H9 (cell line): ENCODE results near the gene ADGRL3. TPM values are rescaled to one million over a fixed set of nuclear protein-coding genes. Genes with fewer than 3 reads are reported as not detected.

Source experiments
- DNase-seq: peaks from one replicate; pipeline ENCODE4 v3.0.0-alpha.2; 2017
- H2AFZ ChIP-seq: one replicate; pipeline ENCODE4 v1.6.1; 2013; ENCODE audit warnings: mild to moderate bottlenecking, low read length, control low read depth, moderate library complexity
- H2AK5ac ChIP-seq: 2 replicates; pipeline ENCODE4 v1.6.1; 2013; ENCODE audit warnings: low read length, control low read depth, mixed read lengths; ENCODE audit not compliant: insufficient read length
- H2BK120ac ChIP-seq: one replicate; pipeline ENCODE4 v1.6.1; 2013; ENCODE audit warnings: low read depth, mild to moderate bottlenecking, low read length, control low read depth, inconsistent platforms; ENCODE audit not compliant: poor library complexity, severe bottlenecking
- H2BK12ac ChIP-seq: 2 replicates; pipeline ENCODE4 v1.6.1; 2013; ENCODE audit warnings: low read length, control low read depth, mixed read lengths, low read depth; ENCODE audit not compliant: insufficient read length
- H2BK15ac ChIP-seq: 2 replicates; pipeline ENCODE4 v1.6.1; 2013; ENCODE audit warnings: low read depth, low read length, control low read depth
- H2BK20ac ChIP-seq: one replicate; pipeline ENCODE4 v1.6.1; 2013; ENCODE audit warnings: low read depth, mild to moderate bottlenecking, low read length, control low read depth, inconsistent platforms; ENCODE audit not compliant: poor library complexity, severe bottlenecking
- H2BK5ac ChIP-seq: 2 replicates; pipeline ENCODE4 v1.6.1; 2013; ENCODE audit warnings: low read length, control low read depth, mixed read lengths; ENCODE audit not compliant: insufficient read length
- H3K14ac ChIP-seq: 2 replicates; pipeline ENCODE4 v1.6.1; 2013; ENCODE audit warnings: low read length, control low read depth; ENCODE audit not compliant: insufficient read depth
- H3K18ac ChIP-seq: 2 replicates; pipeline ENCODE4 v1.6.1; 2013; ENCODE audit warnings: low read depth, mild to moderate bottlenecking, mixed read lengths, low read length, control low read depth; ENCODE audit not compliant: insufficient read length
- H3K23ac ChIP-seq: 2 replicates; pipeline ENCODE4 v1.6.1; 2013; ENCODE audit warnings: low read length, control low read depth, mixed read lengths, low read depth; ENCODE audit not compliant: insufficient read length
- H3K23me2 ChIP-seq: 2 replicates; pipeline ENCODE4 v1.6.1; 2013; ENCODE audit warnings: low read depth, mild to moderate bottlenecking, mixed read lengths, low read length, control low read depth; ENCODE audit not compliant: insufficient read length, poor library complexity, severe bottlenecking
- H3K27ac ChIP-seq: 2 replicates; pipeline ENCODE4 v1.5.1; 2013; ENCODE audit warnings: low read length, control low read depth, mixed read lengths, low read depth; ENCODE audit not compliant: insufficient read length
- H3K27me3 ChIP-seq: 2 replicates; pipeline ENCODE4 v1.6.1; 2013; ENCODE audit warnings: low read length, control low read depth, inconsistent platforms; ENCODE audit not compliant: insufficient read depth
- H3K4ac ChIP-seq: 2 replicates; pipeline ENCODE4 v1.6.1; 2013; ENCODE audit warnings: low read depth, mild to moderate bottlenecking, control low read depth, inconsistent platforms, low read length, moderate library complexity
- H3K4me1 ChIP-seq: 2 replicates; pipeline ENCODE4 v1.6.1; 2013; ENCODE audit warnings: low read length, control low read depth, inconsistent platforms; ENCODE audit not compliant: insufficient read depth
- H3K4me2 ChIP-seq: 2 replicates; pipeline ENCODE4 v1.6.1; 2013; ENCODE audit warnings: low read length, control low read depth, mixed read lengths; ENCODE audit not compliant: insufficient read length, insufficient read depth
- H3K56ac ChIP-seq: 2 replicates; pipeline ENCODE4 v1.6.1; 2013; ENCODE audit warnings: low read depth, mild to moderate bottlenecking, mixed read lengths, low read length, control low read depth; ENCODE audit not compliant: insufficient read length
- H3K79me1 ChIP-seq: 2 replicates; pipeline ENCODE4 v1.6.1; 2013; ENCODE audit warnings: low read depth, mild to moderate bottlenecking, moderate library complexity, low read length, control low read depth, inconsistent platforms; ENCODE audit not compliant: insufficient read depth, poor library complexity, severe bottlenecking
- H3K79me2 ChIP-seq: 2 replicates; pipeline ENCODE4 v1.6.1; 2013; ENCODE audit warnings: low read length, control low read depth, inconsistent platforms; ENCODE audit not compliant: insufficient read depth
- H3K9ac ChIP-seq: 2 replicates; pipeline ENCODE4 v1.6.1; 2013; ENCODE audit warnings: low read length, control low read depth, mixed read lengths; ENCODE audit not compliant: insufficient read length; ENCODE audit errors: extremely low read depth
- H3K9me3 ChIP-seq: one replicate; pipeline ENCODE4 v1.6.1; 2013; ENCODE audit warnings: low read depth, low read length, inconsistent platforms; ENCODE audit not compliant: control insufficient read depth
- H3T11ph ChIP-seq: one replicate; pipeline ENCODE4 v1.6.1; 2013; ENCODE audit warnings: mild to moderate bottlenecking, low read length, control low read depth, inconsistent platforms
- H4K20me1 ChIP-seq: one replicate; pipeline ENCODE4 v1.6.1; 2013; ENCODE audit not compliant: control insufficient read depth, insufficient read length, insufficient read depth
- H4K5ac ChIP-seq: 2 replicates; pipeline ENCODE4 v1.6.1; 2013; ENCODE audit warnings: low read depth, mild to moderate bottlenecking, mixed read lengths, low read length, control low read depth; ENCODE audit not compliant: insufficient read length
- H4K8ac ChIP-seq: replicated peaks from 2 replicates; pipeline ENCODE4 v1.6.1; 2013; ENCODE audit warnings: low read length, control low read depth, mixed read lengths, low read depth; ENCODE audit not compliant: insufficient read length
- H4K91ac ChIP-seq: 2 replicates; pipeline ENCODE4 v1.6.1; 2013; ENCODE audit warnings: low read depth, mild to moderate bottlenecking, moderate library complexity, mixed read lengths, low read length, control low read depth; ENCODE audit not compliant: insufficient read length
- H3K27ac Mint-ChIP-seq, 3 experiments: 2 replicates in 2 of 3; 3 replicates in 1 of 3; pipeline ENCODE4 v1.8.0; 2020 to 2021; ENCODE audit warnings: mixed read lengths in 3 of 3, mild to moderate bottlenecking in 1 of 3, moderate library complexity in 1 of 3
- H3K27me3 Mint-ChIP-seq: 2 replicates; pipeline ENCODE4 v1.8.0; 2021; ENCODE audit warnings: low read depth, mild to moderate bottlenecking, moderate library complexity, mixed read lengths
- H3K36me3 Mint-ChIP-seq, 3 experiments: 2 replicates in 2 of 3; 3 replicates in 1 of 3; pipeline ENCODE4 v1.8.0; 2020 to 2021; ENCODE audit warnings: low read depth in 3 of 3, mixed read lengths in 3 of 3; ENCODE audit not compliant: insufficient read depth in 1 of 3
- H3K4me1 Mint-ChIP-seq, 2 experiments: 2 replicates each; pipeline ENCODE4 v1.8.0; 2020; ENCODE audit warnings: mixed read lengths in 2 of 2
- H3K4me3 Mint-ChIP-seq, 2 experiments: 2 replicates in 1 of 2; 3 replicates in 1 of 2; pipeline ENCODE4 v1.8.0; 2020 to 2021; ENCODE audit warnings: mild to moderate bottlenecking in 2 of 2, mixed read lengths in 2 of 2, moderate library complexity in 1 of 2
- H3K9me3 Mint-ChIP-seq, 2 experiments: 2 replicates in 1 of 2; 3 replicates in 1 of 2; pipeline ENCODE4 v1.8.0; 2020; ENCODE audit warnings: mild to moderate bottlenecking in 2 of 2, mixed read lengths in 2 of 2, moderate library complexity in 1 of 2
- CTCF ChIP-seq: fragments of 200-600 bp; sonication (generic); conservative IDR thresholded peaks from 3 replicates; pipeline ENCODE4 v1.8.0; 2021; ENCODE audit warnings: antibody characterized with exemption, mild to moderate bottlenecking
- WGBS: extraction: QIAGEN DNeasy Blood & Tissue Kit; methylation state at CpG from one replicate; pipeline ENCODE4 v1.1.7; 2013; ENCODE audit warnings: missing lambda C conversion rate, low lambda C conversion rate, mixed read lengths; ENCODE audit not compliant: insufficient read length; ENCODE audit errors: extremely low coverage; 5-methylcytosine and 5-hydroxymethylcytosine counted together
- total RNA-seq: library from RNA; stranded (reverse); gene quantifications from 2 replicates; pipeline ENCODE4 v1.2.1, GENCODE V29; 2021

Gene ADGRL3
- total RNA-seq, 1 experiment from 2014 or later, result 5.9 TPM

- H3K23ac ChIP-seq, result no peak overlapping the region
- H2BK20ac ChIP-seq, result no peak overlapping the region
- H2AK5ac ChIP-seq, result no peak overlapping the region
- no peaks in the 10 kb centered on the region for H3K79me2 ChIP-seq
- no peak overlapping the region for H3K4ac ChIP-seq
- no peak overlapping the region for H3K27ac ChIP-seq
- H3K23me2 ChIP-seq, result no peaks in the 10 kb centered on the region
- H3K56ac ChIP-seq, result no peak overlapping the region
- H3K4me2 ChIP-seq, result no peak overlapping the region
- DNase-seq, result no peak
- Mint-ChIP-seq H3K9me3 (peaks cover 9% of the 10 kb centered on the region in 2 experiments; a peak in 4 of 5 replicates), H3K4me3 (no peak overlapping the region), H3K27me3 (no peaks in the 10 kb centered on the region), H3K36me3 (peaks cover 10 to 20% (median 11%) of the 10 kb centered on the region in 3 experiments), H3K4me1 (peaks cover 0 to 4% of the 10 kb centered on the region in 2 experiments; a peak in 3 of 4 replicates), H3K27ac (no peak overlapping the region)
- H2AFZ ChIP-seq, result no peak overlapping the region
- no peaks in the 10 kb centered on the region for H3K9me3 ChIP-seq
- H3K79me1 ChIP-seq, result no peaks in the 10 kb centered on the region
- H3K4me1 ChIP-seq, result no peaks in the 10 kb centered on the region
- no peak overlapping the region for H3T11ph ChIP-seq
- H2BK15ac ChIP-seq, result no peak overlapping the region
- no peak overlapping the region for H3K9ac ChIP-seq
- no peak overlapping the region for H3K18ac ChIP-seq
- TF ChIP-seq CTCF, result no peak
- WGBS, result no CpG with 5 or more reads among the region's 2 CpGs
- no peak overlapping the region for H4K8ac ChIP-seq
- H4K20me1 ChIP-seq, result no peaks in the 10 kb centered on the region
- no peak overlapping the region for H4K91ac ChIP-seq
- H4K5ac ChIP-seq, result no peak overlapping the region
- no peak overlapping the region for H2BK120ac ChIP-seq
- no peak overlapping the region for H2BK12ac ChIP-seq
- no peaks in the 10 kb centered on the region for H3K27me3 ChIP-seq
- no peak overlapping the region for H2BK5ac ChIP-seq
- no peak overlapping the region for H3K14ac ChIP-seq
These were observed 896.8 kb downstream of the ADGRL3 start for GRCh38 chr4:62096881-62097280.
